AG09309 (cell line): Measurements from ENCODE around the gene COL18A1.
A peak's percentile ranks its signal among the peaks of the same experiment; 100 is the strongest.

ENCODE experiments used
- DNase-seq: peaks from one replicate; pipeline ENCODE4 v3.0.0-alpha.2; 2010; ENCODE audit warnings: low read depth
- H3K4me3 ChIP-seq: 2 replicates; pipeline ENCODE4 v1.5.1; 2011; ENCODE audit warnings: mild to moderate bottlenecking, low read depth, low read length, moderate library complexity; ENCODE audit not compliant: control insufficient read depth
- TF ChIP-seq, protein P1 (sequence below): IDR thresholded peaks from 2 replicates; pipeline ENCODE4 v1.5.1; 2011; ENCODE audit warnings: mild to moderate bottlenecking, low read depth, low read length, inconsistent platforms; ENCODE audit not compliant: insufficient read depth, control insufficient read depth; ENCODE audit errors: missing control alignments

COL18A1 gene

DNA sequence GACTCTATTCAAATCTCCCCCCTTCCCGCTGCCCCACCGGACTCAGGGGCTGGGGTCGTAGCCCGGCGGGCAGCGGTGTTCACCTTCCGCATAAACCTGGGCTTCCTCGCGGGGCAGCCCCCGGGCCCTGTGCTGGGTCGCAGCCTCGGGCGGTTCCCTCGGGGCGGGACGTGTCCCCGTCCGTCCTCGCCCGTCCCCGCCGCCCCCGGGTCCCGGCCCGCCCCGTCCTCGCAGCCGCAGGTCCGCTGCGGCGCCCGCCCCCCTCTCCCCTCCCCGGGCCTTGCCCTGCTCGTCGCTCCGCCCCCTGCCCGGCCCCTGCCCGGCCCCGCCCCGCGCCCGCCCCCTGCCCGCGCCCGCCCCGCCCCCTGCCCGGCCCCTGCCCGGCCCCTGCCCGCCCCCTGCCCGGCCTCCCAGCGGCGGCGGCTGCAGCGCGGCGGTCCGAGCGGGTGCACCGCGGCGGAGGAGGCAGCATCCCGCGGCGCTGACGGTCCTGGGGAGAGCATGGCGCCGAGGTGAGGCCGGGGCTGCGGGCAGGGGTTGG lies at the start of gene COL18A1:
COL18A1 (plus strand) TSS at position 436 of the 541 bp plus-strand sequence; CDS start at position 502, 66 bp downstream.
- TF ChIP-seq, protein P1, sequence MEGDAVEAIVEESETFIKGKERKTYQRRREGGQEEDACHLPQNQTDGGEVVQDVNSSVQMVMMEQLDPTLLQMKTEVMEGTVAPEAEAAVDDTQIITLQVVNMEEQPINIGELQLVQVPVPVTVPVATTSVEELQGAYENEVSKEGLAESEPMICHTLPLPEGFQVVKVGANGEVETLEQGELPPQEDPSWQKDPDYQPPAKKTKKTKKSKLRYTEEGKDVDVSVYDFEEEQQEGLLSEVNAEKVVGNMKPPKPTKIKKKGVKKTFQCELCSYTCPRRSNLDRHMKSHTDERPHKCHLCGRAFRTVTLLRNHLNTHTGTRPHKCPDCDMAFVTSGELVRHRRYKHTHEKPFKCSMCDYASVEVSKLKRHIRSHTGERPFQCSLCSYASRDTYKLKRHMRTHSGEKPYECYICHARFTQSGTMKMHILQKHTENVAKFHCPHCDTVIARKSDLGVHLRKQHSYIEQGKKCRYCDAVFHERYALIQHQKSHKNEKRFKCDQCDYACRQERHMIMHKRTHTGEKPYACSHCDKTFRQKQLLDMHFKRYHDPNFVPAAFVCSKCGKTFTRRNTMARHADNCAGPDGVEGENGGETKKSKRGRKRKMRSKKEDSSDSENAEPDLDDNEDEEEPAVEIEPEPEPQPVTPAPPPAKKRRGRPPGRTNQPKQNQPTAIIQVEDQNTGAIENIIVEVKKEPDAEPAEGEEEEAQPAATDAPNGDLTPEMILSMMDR: no peak
- H3K4me3 ChIP-seq: peak within 1 kb of the TSS; percentile 31
- DNase-seq: no peak

DNA sequence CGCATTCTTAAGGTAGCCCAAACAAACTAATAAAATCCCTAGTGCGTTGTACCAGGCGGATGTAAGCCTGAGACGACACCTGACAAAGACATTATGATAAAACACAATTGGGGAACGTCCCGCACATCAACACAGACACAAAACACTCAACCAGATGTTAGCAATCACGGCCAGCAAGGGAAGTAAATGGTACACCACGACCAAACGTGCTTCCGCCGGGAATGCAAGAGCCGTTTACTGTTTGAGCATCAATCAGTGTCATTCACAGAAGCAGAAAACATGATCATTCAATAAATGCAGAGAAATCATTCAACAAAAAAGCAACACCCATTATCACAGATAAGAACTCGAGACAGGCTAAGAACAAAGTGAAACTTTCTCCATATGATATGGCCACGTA lies 49.4 kb upstream of the COL18A1 start:
- TF ChIP-seq, protein P1: no peak
- no peak for DNase-seq
- no peak overlapping the region for H3K4me3 ChIP-seq

DNA sequence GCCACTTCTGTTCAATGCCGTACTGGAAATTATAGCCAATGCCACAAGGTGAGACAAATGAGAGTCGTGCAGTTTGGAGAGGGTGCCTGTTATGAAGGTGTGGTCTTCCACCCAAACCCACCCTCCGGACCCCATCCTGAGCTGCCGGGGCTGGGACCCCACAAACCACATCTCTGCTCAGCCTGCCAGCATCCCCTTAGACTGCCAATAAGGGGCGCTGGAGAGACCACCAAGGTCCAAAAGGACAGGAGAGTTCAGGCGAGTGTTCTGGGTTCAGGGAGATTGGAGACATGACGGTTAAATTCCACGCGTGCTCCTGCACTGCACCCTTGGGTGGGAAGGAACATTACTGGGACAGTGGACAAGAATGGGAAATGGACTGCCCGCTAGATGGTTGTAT lies 48.7 kb upstream of the COL18A1 start:
- DNase-seq: no peak
- TF ChIP-seq, protein P1: no peak

DNA sequence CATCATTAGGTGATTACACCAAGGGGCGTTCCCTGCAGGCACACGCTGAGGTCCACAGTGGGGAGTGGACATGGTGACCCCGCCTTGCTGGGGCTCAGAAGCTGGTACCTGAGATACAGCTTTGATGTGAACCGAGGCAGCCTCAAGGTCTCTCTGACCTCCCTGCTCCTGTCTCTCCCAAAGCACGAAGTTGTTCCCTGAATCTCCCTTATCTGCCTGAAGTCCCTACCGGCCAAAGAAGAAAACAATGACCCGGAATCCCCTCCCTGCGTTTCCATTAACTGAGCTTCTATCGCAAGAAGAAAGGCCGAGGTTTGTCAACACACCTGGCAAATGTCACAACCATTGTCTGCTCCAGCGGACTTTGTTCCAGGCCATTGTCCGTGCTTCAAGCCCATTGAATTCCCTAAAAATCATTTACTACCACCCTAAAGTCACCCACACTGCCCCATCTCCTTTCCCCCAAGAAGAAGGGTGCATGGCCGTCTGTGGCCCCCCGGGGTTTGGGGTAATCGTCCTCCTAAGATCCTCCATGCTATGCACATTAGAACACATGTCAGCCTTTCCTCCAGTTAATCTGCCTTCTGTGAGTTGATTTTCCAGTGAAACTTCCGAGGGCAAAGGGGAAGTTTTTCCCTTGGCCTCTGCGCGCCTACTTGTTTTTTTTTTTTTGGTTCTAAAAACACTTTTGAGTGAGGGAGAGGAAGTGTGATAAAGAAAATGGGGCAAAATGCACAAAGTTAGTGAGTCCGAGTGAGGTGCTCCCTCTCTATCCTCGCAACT lies 48.1 kb upstream of the COL18A1 start:
- TF ChIP-seq, protein P1: no peak
- DNase-seq: no peak
- no peak overlapping the region for H3K4me3 ChIP-seq

More for the DNA sequence above, 48.7 kb upstream of the COL18A1 start:
- no peak overlapping the region for H3K4me3 ChIP-seq

DNA sequence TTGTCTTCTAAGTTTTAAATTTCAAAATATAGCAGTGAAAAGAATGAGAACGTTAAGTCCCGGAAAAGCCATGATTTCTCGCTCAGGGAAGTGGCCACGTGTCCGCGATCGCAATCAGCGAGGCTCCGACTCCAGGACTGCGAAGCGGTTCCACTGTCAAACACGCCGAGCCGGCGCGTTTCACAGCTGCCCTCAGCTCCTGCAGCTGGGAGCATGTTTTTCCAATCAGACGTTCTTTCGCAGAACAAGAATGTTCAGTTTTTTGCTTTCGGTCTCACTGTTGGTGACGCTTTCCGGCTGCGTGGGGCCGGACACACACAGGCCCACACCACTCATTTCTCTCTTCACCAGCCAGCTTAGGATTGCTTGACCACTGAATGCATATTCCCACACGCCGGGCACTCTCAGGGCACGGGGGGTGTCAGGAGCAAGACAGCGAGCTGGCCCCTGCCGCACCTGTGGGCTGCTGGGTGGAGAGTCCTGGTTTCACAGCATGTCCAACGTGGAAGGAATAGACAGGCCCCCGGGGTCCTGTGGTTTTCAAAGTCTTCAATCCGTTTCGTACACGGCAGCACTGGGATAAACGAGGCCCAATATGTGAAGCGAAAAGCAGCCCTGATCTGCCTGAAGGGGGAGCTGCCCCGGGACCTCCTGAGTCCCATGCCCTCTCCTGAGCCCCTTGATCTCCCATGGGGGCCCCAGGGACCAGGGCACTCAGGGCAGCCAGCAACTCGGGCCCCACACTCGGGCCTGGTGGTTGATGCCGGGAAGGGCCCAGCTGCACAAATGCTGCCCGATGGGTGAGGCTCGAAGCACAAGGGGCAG lies 47.3 kb upstream of the COL18A1 start:
- H3K4me3 ChIP-seq: no peak overlapping the region
- no peak for DNase-seq
- TF ChIP-seq, protein P1: peak; percentile 5

DNA sequence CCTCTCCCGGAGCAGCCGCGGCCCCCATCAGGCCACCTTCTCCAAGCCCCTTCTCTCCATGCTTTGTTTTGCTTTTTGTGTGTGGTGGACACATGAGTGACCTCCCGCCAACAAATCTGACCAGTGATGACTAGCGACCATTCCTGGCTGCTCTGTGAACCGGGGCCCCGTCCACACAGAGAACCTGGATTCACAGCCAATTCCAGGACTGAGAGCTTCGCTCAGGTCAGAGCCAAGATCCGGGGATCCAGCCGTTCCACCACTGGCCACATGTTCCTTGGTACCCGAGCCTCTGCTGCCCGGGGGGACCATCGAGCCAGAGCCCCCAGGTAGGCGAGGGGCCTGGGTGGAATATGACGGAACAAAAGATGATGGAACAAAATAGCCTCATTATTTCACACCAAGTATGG lies 46.7 kb upstream of the COL18A1 start:
- TF ChIP-seq, protein P1: no peak
- DNase-seq: no peak
- H3K4me3 ChIP-seq: no peak overlapping the region
